HG03378 (cell line): ENCODE results near the gene DCP1A.

Experiments used
- ATAC-seq: cut with Tn5 transposase; IDR thresholded peaks from one replicate; pipeline ENCODE4 v1.9.1; 2021; ENCODE audit warnings: mild to moderate bottlenecking, moderate library complexity; ENCODE audit not compliant: unreplicated experiment

DCP1A gene

GRCh38 chr3:53248161-53248560 is 99.2 kb downstream of the DCP1A start:
- no peak for ATAC-seq

GRCh38 chr3:53247619-53248018 is 99.7 kb downstream of the DCP1A start:
- no peak for ATAC-seq

- ATAC-seq: no peak
These were observed 103.1 kb downstream of the DCP1A start for GRCh38 chr3:53244271-53244670.

DNA sequence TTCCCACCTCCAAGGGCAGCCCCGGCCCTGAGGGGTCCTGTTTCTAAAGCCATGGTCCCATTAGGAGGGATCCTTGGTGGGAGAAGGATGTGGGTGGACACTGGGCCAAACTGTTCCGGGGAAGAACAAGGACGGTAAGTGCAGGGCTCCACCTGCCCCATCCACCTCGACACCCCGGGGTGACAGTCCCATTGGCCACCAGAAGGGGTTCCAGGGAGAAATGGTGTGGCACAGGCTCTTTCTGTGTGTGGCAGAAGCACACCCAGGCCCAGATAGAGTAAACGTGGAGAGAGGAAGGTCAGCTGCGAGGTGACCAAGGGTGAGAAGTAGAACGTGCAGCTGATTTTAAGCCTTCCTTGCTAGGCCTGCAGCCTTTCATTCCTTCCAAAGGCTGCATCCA is 103.6 kb downstream of the DCP1A start:
- no peak for ATAC-seq

GRCh38 chr3:53243165-53243564 is 104.2 kb downstream of the DCP1A start:
- ATAC-seq: no peak

GRCh38 chr3:53242642-53243041 is 104.7 kb downstream of the DCP1A start:
- no peak for ATAC-seq

- no peak for ATAC-seq
These were observed 105.2 kb downstream of the DCP1A start for GRCh38 chr3:53242155-53242554.

GRCh38 chr3:53240989-53241972 is 106.1 kb downstream of the DCP1A start:
- no peak for ATAC-seq

DNA sequence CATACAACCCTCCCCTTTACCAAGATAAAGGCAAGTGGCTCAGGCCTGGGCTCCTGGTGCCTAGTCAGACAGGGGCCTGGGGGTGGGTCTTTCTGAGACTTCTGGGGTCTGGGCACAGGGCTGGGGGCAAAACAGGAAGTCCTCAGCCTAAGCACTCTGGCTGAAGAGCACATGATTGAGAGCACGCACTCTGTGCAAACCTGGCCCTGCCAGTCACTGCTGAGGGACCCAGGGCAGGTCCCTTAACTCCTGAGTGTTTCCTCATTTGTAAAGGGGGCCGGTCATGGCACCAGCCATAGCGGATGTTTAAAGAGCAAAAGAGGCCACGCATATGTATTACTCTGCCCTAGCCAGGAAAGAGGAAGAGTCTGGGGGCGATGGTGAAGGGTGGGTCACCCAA is 107.5 kb downstream of the DCP1A start:
- no peak for ATAC-seq

GRCh38 chr3:53238886-53239285 is 108.5 kb downstream of the DCP1A start:
- no peak for ATAC-seq

GRCh38 chr3:53238051-53238850 is 109.1 kb downstream of the DCP1A start:
- no peak for ATAC-seq

GRCh38 chr3:53236112-53236841 is 111.1 kb downstream of the DCP1A start:
- no peak for ATAC-seq

DNA sequence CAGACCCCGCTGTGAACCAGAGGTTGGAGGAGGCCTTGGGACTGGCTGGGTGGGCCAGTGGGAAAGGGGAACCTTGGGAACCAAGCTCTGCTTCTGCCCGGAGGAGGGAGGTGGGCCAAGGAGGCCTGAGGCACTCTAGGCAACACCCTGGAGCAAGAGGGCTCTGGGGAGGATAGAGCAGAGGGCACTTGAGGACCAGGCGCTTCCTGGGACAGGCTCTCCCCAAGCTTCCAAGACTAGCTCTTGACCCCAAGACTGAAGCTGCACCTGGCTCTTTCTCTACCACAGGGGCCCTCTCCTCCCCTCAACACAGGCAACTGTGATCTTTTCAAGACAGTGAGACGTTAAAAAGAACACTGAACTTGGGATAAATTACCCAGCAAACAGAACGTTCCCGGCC is 111.8 kb downstream of the DCP1A start:
- ATAC-seq: no peak

GRCh38 chr3:53234841-53235232 is 112.5 kb downstream of the DCP1A start:
- no peak for ATAC-seq

GRCh38 chr3:53234130-53234840 is 113.1 kb downstream of the DCP1A start:
- ATAC-seq: no peak
